ENCODE results near the gene CAPG. TPM values are rescaled to one million over a fixed set of nuclear protein-coding genes. Genes with fewer than 3 reads are reported as not detected.

CAPG gene
- total and polyA plus RNA-seq, 9 of the 15 experiments (the other 6 are each of a cell fraction or from before 2014, with no cell fraction given) = 10.6 to 90.4 (median 56.0) TPM

- TF ChIP-seq HSF4 (CRISPR knock-in tag; IDR thresholded peaks at IDR 0.05; ENCODE audit: borderline replicate concordance) (no peak), RBM34 (IDR thresholded peaks at IDR 0.05; ENCODE audit: borderline replicate concordance, insufficient read depth, low read length) (no peak), SAFB2 (IDR thresholded peaks at IDR 0.05; ENCODE audit: borderline replicate concordance, low read depth, low read length, severe bottlenecking) (no peak), CEBPB (tag; IDR thresholded peaks at IDR 0.05) (no peak), JUN (IDR thresholded peaks at IDR 0.05; ENCODE audit: borderline replicate concordance, low read depth, low read length) (no peak), JUN (CRISPR knock-in tag; IDR thresholded peaks at IDR 0.05; ENCODE audit: borderline replicate concordance) (no peak), CGGBP1 (CRISPR knock-in tag; IDR thresholded peaks at IDR 0.05) (no peak), MEIS2 (IDR thresholded peaks at IDR 0.05; ENCODE audit: partially characterized antibody) (no peak), SMAD2 (IDR thresholded peaks at IDR 0.05; ENCODE audit: low read depth, low read length) (no peak), SP2 (IDR thresholded peaks at IDR 0.05; ENCODE audit: extremely low read depth, low read depth, low read length, poor library complexity, severe bottlenecking) (no peak), PHF20 (IDR thresholded peaks at IDR 0.05; ENCODE audit: partially characterized antibody) (no peak), PRMT5 (CRISPR knock-in tag; IDR thresholded peaks at IDR 0.05) (no peak), HOMEZ (CRISPR knock-in tag; IDR thresholded peaks at IDR 0.05) (no peak), TAF7 (tag; IDR thresholded peaks at IDR 0.05) (no peak), HDAC1 (IDR thresholded peaks at IDR 0.05) (peak in 1 of 2 experiments; percentile 40; a peak in 1 of 4 replicates), MED1 (CRISPR knock-in tag; IDR thresholded peaks at IDR 0.05; ENCODE audit: borderline replicate concordance) (no peak), PTBP1 (IDR thresholded peaks at IDR 0.05; ENCODE audit: low read depth, low read length) (no peak), SMAD4 (CRISPR knock-in tag; conservative IDR thresholded peaks at IDR 0.05) (peak; percentile 87), ZNF395 (CRISPR knock-in tag; IDR thresholded peaks at IDR 0.05) (peak; percentile 81; the same call in 1 of the 2 replicates), ZNF77 (CRISPR knock-in tag; IDR thresholded peaks at IDR 0.05) (no peak), PHTF2 (CRISPR knock-in tag; IDR thresholded peaks at IDR 0.05) (no peak), DEAF1 (CRISPR knock-in tag; IDR thresholded peaks at IDR 0.05) (no peak), EZH2 (IDR thresholded peaks at IDR 0.05; ENCODE audit: borderline replicate concordance, low read depth, low read length) (no peak)
Measured at GRCh38 chr2:85437488-85438200, 27.5 kb upstream of the CAPG start (continued).
